Dedifferentiated amniotic fluid mesenchymal stem cell (primary cell): ENCODE results near the gene LHX3.
"Not testable (repeated sequence)": the region's sequence is repeated elsewhere in the genome, so short reads cannot be mapped to it uniquely, and the experiment has no call there.

Experiments
- DNase-seq: peaks from one replicate; pipeline ENCODE4 v3.0.0-alpha.2; 2016; ENCODE audit errors: extremely low spot score

Gene LHX3

GRCh38 chr9:136153381-136154065 lies 51.4 kb downstream of the LHX3 start:
- no peak for DNase-seq

GRCh38 chr9:136152931-136153330 lies 52.0 kb downstream of the LHX3 start:
- DNase-seq, result no peak

- no peak for DNase-seq
Measured at GRCh38 chr9:136152543-136152866, 52.4 kb downstream of the LHX3 start.

- DNase-seq, result no peak
Measured at GRCh38 chr9:136151848-136152542, 52.9 kb downstream of the LHX3 start.

GRCh38 chr9:136151214-136151804 lies 53.6 kb downstream of the LHX3 start:
- no peak for DNase-seq

- DNase-seq, result not testable (repeated sequence)
Measured at GRCh38 chr9:136150664-136151213, 54.2 kb downstream of the LHX3 start.

GRCh38 chr9:136149853-136150252 lies 55.1 kb downstream of the LHX3 start:
- no peak for DNase-seq

- DNase-seq, result no peak
Measured at GRCh38 chr9:136149337-136149736, 55.6 kb downstream of the LHX3 start.

GRCh38 chr9:136148766-136149165 lies 56.2 kb downstream of the LHX3 start:
- DNase-seq, result no peak

GRCh38 chr9:136147890-136148714 lies 56.8 kb downstream of the LHX3 start:
- DNase-seq, result no peak

GRCh38 chr9:136147038-136147889 lies 57.7 kb downstream of the LHX3 start:
- no peak for DNase-seq
